K562 (cell line): ENCODE data around the gene KIF21A. TPM values are rescaled to one million over a fixed set of nuclear protein-coding genes. Genes with fewer than 3 reads are reported as not detected.
A peak's percentile ranks its signal among the peaks of the same experiment; 100 is the strongest.

Experiments used
- AFF1 ChIP-seq, 2 experiments: fragments of 450-650 bp; IDR thresholded peaks; 2 replicates each; pipeline ENCODE4 v1.6.1; 2018; ENCODE audit warnings: mild to moderate bottlenecking in 2 of 2, low read depth in 1 of 2; ENCODE audit not compliant: partially characterized antibody in 2 of 2
- CBX5 ChIP-seq: IDR thresholded peaks from 2 replicates; pipeline ENCODE4 v1.6.1; 2014; ENCODE audit warnings: low read depth, borderline replicate concordance
- CSDE1 ChIP-seq, 2 experiments: fragments of 450-650 bp; IDR thresholded peaks; 2 replicates each; pipeline ENCODE4 v1.6.1; 2016; ENCODE audit warnings: mild to moderate bottlenecking in 1 of 2
- ELF1 ChIP-seq: fragments of 200-800 bp; sonication (Bioruptor generic); IDR thresholded peaks from 2 replicates; pipeline ENCODE4 v1.6.1; 2016; ENCODE audit warnings: missing genetic modification characterization, missing compliant biosample characterization
- MEIS2 ChIP-seq: fragments of 450-650 bp; IDR thresholded peaks from 2 replicates; pipeline ENCODE4 v1.6.1; 2014; ENCODE audit warnings: mild to moderate bottlenecking; ENCODE audit not compliant: partially characterized antibody
- NFATC3 ChIP-seq: fragments of 450-650 bp; IDR thresholded peaks from 2 replicates; pipeline ENCODE4 v1.6.1; 2017; ENCODE audit warnings: mild to moderate bottlenecking
- OTX1 ChIP-seq: fragments of 450-650 bp; formaldehyde crosslinking; IDR thresholded peaks from 2 replicates; pipeline ENCODE4 v1.4.0; 2022; ENCODE audit warnings: mild to moderate bottlenecking
- POLR2G ChIP-seq: fragments of 200-400 bp; formaldehyde crosslinking; IDR thresholded peaks from 2 replicates; pipeline ENCODE4 v1.6.1; 2017; ENCODE audit warnings: low read depth, mild to moderate bottlenecking, antibody characterized with exemption, low read length, moderate library complexity
- RAD51 ChIP-seq: fragments of 450-650 bp; IDR thresholded peaks from 2 replicates; pipeline ENCODE4 v1.7.1; 2016; ENCODE audit warnings: low read depth, mild to moderate bottlenecking, borderline replicate concordance
- RB1 ChIP-seq: fragments of 450-650 bp; IDR thresholded peaks from 2 replicates; pipeline ENCODE4 v1.6.1; 2017; ENCODE audit warnings: low read depth, mild to moderate bottlenecking
- RBM14 ChIP-seq: fragments of 200-400 bp; formaldehyde crosslinking; IDR thresholded peaks from 2 replicates; pipeline ENCODE4 v1.6.1; 2018; ENCODE audit warnings: low read depth, mild to moderate bottlenecking, low read length, moderate library complexity, borderline replicate concordance; ENCODE audit not compliant: insufficient read depth
- TAL1 ChIP-seq: fragments of 450-650 bp; IDR thresholded peaks from 2 replicates; pipeline ENCODE4 v1.6.1; 2016; ENCODE audit warnings: mild to moderate bottlenecking
- TCF15 ChIP-seq: fragments of 250-450 bp; sonication (Bioruptor Pico); IDR thresholded peaks from 2 replicates; pipeline ENCODE4 v1.8.0; 2022; ENCODE audit warnings: moderate library complexity, mild to moderate bottlenecking, inconsistent platforms
- TCF3 ChIP-seq: sonication (generic); formaldehyde crosslinking; IDR thresholded peaks from 2 replicates; pipeline ENCODE4 v1.4.0; 2020; ENCODE audit warnings: mild to moderate bottlenecking, missing genetic modification reagents
- ZBTB2 ChIP-seq: fragments of 450-650 bp; IDR thresholded peaks from 2 replicates; pipeline ENCODE4 v1.6.1; 2016; ENCODE audit warnings: antibody characterized with exemption
- ZFX ChIP-seq: sonication (generic); formaldehyde crosslinking; IDR thresholded peaks from 2 replicates; pipeline ENCODE4 v1.8.0; 2022; ENCODE audit warnings: mild to moderate bottlenecking, missing genetic modification reagents, moderate library complexity
- ZNF12 ChIP-seq: sonication (generic); formaldehyde crosslinking; IDR thresholded peaks from 2 replicates; pipeline ENCODE4 v1.4.0; 2020; ENCODE audit warnings: mild to moderate bottlenecking, missing genetic modification reagents
- ZNF316 ChIP-seq: fragments of 450-650 bp; IDR thresholded peaks from 2 replicates; pipeline ENCODE4 v1.6.1; 2016
- ZNF609 ChIP-seq: sonication (generic); formaldehyde crosslinking; IDR thresholded peaks from 2 replicates; pipeline ENCODE4 v1.8.1; 2023; ENCODE audit warnings: missing genetic modification reagents, mild to moderate bottlenecking, borderline replicate concordance
- polyA plus RNA-seq, 8 experiments: library from polyadenylated mRNA; depleted of rRNA in 4 of 8; stranded (reverse) in 5 of 8; unstranded in 3 of 8; fragments of >200 nt; fragmentation: Nextera tagmentation in 2 of 8; fragmentation: Illumina TruSeq in 1 of 8; extraction: Ambion mirVana in 2 of 8; extraction: Trizol in 1 of 8; gene quantifications; 2 replicates each; pipeline versions ENCODE4 v1.2.1 to v1.2.3, GENCODE V29; 2011 to 2014; ENCODE audit warnings: inconsistent platforms in 1 of 8, missing spikeins in 1 of 8
- total RNA-seq, 7 experiments: library from RNA; depleted of rRNA in 6 of 7; stranded (reverse); fragments of >200 nt in 6 of 7; fragmentation: Illumina TruSeq in 2 of 7; extraction: Trizol in 2 of 7; gene quantifications; 2 replicates each; pipeline versions ENCODE4 v1.2.1 to v1.2.3, GENCODE V29; 2011 to 2021; ENCODE audit warnings: low replicate concordance in 1 of 7

KIF21A gene
- total and polyA plus RNA-seq, 9 of the 15 experiments (the other 6 are each of a cell fraction or from before 2014, with no cell fraction given), result 17.7 to 45.0 (median 30.3) TPM

GRCh38 chr12:39440781-39441180 is 2.1 kb downstream of the KIF21A start (continued):
- TF ChIP-seq AFF1 (IDR thresholded peaks at IDR 0.05; ENCODE audit: low read depth in 1 of 2, partially characterized antibody in 2 of 2) (peak in 1 of 2 experiments; percentile 20), CSDE1 (IDR thresholded peaks at IDR 0.05) (no peak), ZBTB2 (peak; percentile 53; the same call in 1 of the 2 replicates), ZNF316 (peak; percentile 92), TCF3 (CRISPR knock-in tag) (no peak), CBX5 (no peak), MEIS2 (no peak), RBM14 (no peak), OTX1 (CRISPR knock-in tag) (no peak), ZNF609 (CRISPR knock-in tag) (no peak), RAD51 (no peak), ZNF12 (CRISPR knock-in tag) (no peak), TCF15 (CRISPR knock-in tag) (no peak), ELF1 (tag) (no peak), TAL1 (no peak), RB1 (no peak), ZFX (CRISPR knock-in tag) (no peak), POLR2G (no peak), NFATC3 (no peak)
